CD1c-positive myeloid dendritic cell (primary cell): ENCODE measurements around the gene FILIP1L.
A peak's percentile ranks its signal among the peaks of the same experiment; 100 is the strongest.

ENCODE experiments used
- DNase-seq: peaks from one replicate; pipeline ENCODE4 v3.0.0-alpha.2; 2016; ENCODE audit errors: extremely low spot score

FILIP1L gene

DNA sequence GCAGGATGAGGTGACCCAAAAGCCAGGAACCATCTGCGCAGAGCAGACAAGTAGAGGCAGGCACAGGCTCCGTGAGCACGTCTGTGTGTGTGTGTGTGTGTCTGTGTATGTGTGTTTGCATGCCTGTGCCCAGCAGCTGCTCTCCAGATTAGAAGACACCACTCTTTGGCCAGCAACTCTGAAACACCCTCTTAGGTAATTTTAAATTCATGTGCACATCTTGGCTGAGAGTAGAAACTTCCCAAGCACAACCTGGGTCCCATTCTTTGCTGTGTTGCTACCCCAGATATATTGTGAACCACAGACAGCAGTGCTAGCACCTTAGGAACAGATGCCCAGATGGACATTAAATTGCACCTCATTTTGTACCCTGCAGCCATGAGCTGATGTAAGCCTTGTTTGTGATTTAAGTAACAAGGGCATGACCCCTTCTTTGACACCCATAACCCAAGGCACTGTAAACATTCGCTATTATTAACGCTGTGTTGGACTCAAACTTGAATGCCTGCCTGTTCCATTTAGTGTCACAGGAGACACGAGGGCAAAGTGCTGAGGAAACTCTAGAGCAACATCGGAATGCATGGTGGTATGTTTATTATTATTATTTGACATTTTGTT, at the start of gene FILIP1L:
Gene FILIP1L (minus strand): TSS at position 89 of the 618 bp plus-strand sequence.
- no peak for DNase-seq

- no peak for DNase-seq
These were observed 49.5 kb upstream of the FILIP1L start for GRCh38 chr3:100163787-100164186.

GRCh38 chr3:100160521-100160920, 46.2 kb upstream of the FILIP1L start:
- no peak for DNase-seq

- no peak for DNase-seq
These were observed 45.2 kb upstream of the FILIP1L start for GRCh38 chr3:100159331-100160153.

DNA sequence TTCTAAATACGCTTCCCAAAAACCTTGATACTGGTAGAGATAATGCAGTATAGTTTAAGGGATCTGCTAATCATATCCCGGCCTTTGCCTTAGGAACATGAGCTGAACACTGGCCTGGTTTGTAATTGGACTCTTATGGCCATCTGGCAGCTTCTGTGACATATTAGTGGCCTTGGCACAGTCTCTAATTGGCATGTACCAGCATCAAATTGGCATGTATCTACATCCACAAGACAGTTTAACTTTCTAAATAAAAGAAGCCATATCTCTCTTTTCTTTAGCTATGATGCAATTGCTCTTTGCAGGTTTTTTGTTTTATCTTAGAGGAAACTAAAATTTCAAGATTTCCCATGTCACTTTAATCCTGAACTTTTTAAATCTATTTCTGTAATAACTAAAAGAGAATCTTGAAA, 44.6 kb upstream of the FILIP1L start:
- no peak for DNase-seq

GRCh38 chr3:100157685-100158084, 43.4 kb upstream of the FILIP1L start:
- DNase-seq: no peak

GRCh38 chr3:100155590-100155989, 41.3 kb upstream of the FILIP1L start:
- DNase-seq: no peak

DNA sequence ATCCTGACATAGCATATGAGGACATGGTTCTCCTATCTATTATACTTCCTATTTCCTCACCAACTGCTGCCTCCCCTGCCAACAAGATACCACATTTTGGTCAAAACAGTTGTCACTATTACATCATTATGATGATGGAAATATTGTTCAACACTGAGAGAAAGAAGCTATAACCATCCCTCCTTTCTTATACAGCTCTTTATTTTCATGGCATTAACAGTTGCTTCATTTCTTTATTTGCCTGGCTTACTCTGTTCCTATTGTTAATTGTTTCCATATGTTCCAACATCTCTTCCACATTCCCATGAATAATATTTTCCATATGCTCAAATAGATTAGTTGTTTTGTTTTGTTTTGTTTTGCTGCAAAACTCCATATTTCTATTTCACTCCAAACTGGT, 40.8 kb upstream of the FILIP1L start:
- no peak for DNase-seq

DNA sequence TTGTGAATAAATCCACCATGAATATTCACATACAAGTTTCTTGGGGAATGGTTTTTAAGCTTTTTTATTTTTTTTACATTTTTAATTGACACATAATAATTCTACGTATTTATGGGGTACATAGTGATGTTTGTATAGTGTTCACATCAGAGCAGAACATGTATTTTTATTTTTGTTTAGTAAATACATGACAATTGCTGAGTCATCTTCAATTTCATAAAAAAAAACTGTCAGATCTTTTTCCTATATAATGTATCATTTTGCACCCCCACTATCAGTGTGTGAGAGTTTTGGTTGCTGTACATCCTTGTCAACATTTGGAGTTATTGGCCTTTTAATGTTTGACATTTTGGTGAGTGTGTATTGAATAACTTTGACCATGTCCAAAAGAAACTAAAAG, 39.9 kb upstream of the FILIP1L start:
- DNase-seq: no peak

DNA sequence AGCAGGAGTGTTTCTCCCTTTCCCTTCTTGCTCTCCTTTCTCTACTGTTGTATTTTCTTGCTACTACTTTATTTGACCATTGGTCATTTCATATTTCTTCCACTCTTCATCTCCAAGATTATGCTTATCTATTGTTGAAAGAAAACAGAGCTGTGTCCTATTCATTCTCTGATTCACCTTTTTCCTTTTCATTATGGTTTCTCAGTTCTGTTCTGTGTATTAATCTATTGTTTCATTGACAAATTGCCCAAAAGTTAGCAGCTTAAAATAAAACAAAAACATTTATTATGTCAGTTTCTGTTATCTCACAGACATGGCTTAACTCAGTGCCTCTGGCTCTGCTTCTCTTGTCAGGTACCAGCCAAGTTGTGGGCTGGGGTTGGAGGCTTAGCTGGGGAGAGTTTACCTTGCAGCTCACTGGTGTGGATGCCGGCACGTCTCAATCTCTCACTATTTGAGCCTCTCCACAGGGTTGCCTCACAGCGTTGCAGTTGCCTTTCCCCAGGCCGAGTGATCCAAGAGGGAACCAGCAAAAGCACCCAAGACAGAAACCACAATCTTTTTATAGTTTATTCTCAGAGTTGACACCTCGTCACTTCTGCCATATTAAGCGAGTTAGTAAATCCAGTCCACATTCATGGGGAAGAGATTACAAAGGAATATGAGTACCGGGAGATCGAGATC, 36.9 kb upstream of the FILIP1L start:
- DNase-seq: no peak

DNA sequence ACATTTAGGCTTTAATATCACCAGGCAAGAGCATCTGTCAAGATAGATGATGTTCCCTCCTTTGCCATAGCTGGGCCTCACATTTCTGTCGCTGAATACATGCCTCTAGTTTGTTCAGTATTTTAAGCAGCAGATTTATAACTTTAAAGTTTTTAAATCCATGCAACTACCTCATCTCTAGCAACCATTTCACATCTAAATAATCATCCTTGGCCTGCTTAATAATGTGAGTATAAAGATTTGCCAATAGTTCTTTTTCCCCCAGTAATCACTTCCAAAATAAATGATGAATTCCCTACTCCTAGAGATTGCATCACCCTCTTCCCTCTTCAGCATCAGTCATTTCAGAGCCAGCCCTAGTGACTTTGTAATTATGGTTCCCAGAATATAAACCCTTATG, 36.2 kb upstream of the FILIP1L start:
- no peak for DNase-seq

- no peak for DNase-seq
These were observed 35.6 kb upstream of the FILIP1L start for GRCh38 chr3:100149713-100150415.

DNA sequence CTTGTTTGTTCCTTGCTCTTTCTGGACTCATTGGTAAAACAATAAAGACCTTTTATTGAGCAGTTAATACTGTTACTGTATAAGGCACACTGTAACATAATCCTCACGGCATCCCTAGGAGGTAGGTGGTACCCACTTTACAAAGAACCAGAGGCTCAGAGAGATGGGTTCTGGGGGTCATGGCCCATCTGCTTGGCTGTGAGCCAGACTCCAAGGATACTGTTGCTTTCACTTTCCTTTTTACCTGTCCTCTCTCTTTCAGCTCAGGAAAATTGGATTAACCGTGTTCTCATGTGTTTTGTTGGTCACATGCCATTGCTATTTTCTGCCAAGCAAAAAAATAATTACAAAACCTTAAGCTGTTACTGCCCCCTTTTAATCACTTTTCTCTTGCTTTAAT, 34.8 kb upstream of the FILIP1L start:
- no peak for DNase-seq

DNA sequence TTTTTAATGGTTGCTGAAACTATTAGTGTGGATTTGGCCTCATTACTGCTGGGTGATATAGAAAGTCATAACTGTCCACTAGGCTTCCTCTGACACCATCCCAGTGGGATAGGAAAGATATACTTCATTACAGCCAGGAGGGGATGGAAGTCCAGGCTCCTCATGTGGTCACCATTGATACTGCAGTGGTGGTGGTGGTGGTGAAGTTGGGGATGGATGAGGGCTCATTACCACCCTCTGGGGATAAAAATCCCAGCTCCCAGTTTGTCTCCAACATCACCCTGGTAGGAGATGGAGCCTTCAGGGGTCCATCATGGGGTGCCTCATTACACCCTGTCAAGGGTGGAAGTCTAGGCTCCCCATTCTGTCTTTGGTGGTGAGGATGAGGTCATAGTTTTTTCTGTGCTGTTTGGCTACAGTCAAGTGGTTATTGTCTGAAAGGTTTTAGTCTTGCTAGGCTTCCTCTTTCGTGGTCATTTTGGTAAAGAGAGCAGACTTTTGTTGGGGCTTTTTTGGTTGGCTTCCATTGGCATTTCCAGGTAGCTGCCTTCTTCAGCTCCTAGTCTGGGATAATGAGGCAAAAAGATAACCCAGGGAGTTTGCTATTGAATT, 30.1 kb upstream of the FILIP1L start:
- DNase-seq: no peak

- no peak for DNase-seq
These were observed 27.3 kb upstream of the FILIP1L start for GRCh38 chr3:100141586-100141985.

GRCh38 chr3:100140976-100141375, 26.7 kb upstream of the FILIP1L start:
- no peak for DNase-seq

- DNase-seq: no peak
These were observed 22.6 kb upstream of the FILIP1L start for GRCh38 chr3:100136921-100137320.

- DNase-seq: no peak
These were observed 16.9 kb upstream of the FILIP1L start for GRCh38 chr3:100131241-100131640.

DNA sequence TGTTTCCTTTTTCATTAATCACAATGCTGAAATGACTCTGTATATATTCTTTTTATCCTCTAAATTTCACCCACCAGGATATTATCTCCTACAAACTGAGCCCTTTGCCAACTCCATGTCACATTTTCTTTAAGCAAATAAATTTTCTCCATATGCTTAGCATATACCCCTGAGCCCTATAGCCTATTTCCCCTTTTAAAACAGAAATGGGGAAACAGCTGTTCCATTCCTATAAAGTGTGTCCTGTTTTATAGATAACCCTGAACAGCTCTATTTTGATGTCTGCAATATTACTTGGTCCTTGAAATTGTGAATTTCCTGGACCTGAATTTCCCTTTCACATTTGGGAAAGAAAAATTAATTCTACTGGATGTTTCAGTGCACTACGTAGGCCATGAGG, 15.6 kb upstream of the FILIP1L start:
- DNase-seq: peak; percentile 15

- no peak for DNase-seq
These were observed 14.3 kb upstream of the FILIP1L start for GRCh38 chr3:100128565-100128964.

GRCh38 chr3:100127792-100128191, 13.5 kb upstream of the FILIP1L start:
- no peak for DNase-seq
